K562 (cell line): ENCODE results near the gene VKORC1. TPM values are rescaled to one million over a fixed set of nuclear protein-coding genes. Genes with fewer than 3 reads are reported as not detected.

Source experiments
- ADNP ChIP-seq: fragments of 200-800 bp; sonication (Bioruptor generic); IDR thresholded peaks from 2 replicates; pipeline ENCODE4 v1.6.1; 2016; ENCODE audit warnings: missing genetic modification characterization, missing compliant biosample characterization
- EHMT2 ChIP-seq: fragments of 450-650 bp; IDR thresholded peaks from 2 replicates; pipeline ENCODE4 v1.6.1; 2018; ENCODE audit warnings: antibody characterized with exemption
- ELF4 ChIP-seq: fragments of 450-650 bp; formaldehyde crosslinking; IDR thresholded peaks from 2 replicates; pipeline ENCODE4 v1.4.0; 2022; ENCODE audit warnings: missing genetic modification characterization
- ESRRB ChIP-seq: fragments of 250-450 bp; sonication (Bioruptor Pico); IDR thresholded peaks from 2 replicates; pipeline ENCODE4 v1.5.0; 2020; ENCODE audit warnings: mild to moderate bottlenecking, moderate library complexity, borderline replicate concordance
- FOXK2 ChIP-seq, 2 experiments: fragments of 450-650 bp; IDR thresholded peaks in 1 of 2; conservative IDR thresholded peaks in 1 of 2; 2 replicates each; pipeline ENCODE4 v1.6.1; 2016; ENCODE audit warnings: low read depth in 2 of 2, mild to moderate bottlenecking in 1 of 2
- MAZ ChIP-seq, 2 experiments: fragments of 450-650 bp in 1 of 2; sonication (generic) in 1 of 2; formaldehyde crosslinking; IDR thresholded peaks in 1 of 2; conservative IDR thresholded peaks in 1 of 2; 2 replicates each; pipeline versions ENCODE4 v1.4.0 to v1.5.0; 2020; ENCODE audit warnings: mild to moderate bottlenecking in 1 of 2, missing genetic modification reagents in 1 of 2
- MCM7 ChIP-seq, 2 experiments: fragments of 450-650 bp; IDR thresholded peaks; 2 replicates each; pipeline ENCODE4 v1.6.1; 2016 to 2018
- NR2C2 ChIP-seq, 2 experiments: fragments of 200-800 bp in 1 of 2; sonication (Bioruptor generic) in 1 of 2; sonication (generic) in 1 of 2; formaldehyde crosslinking in 1 of 2; IDR thresholded peaks; 2 replicates each; pipeline versions ENCODE4 v1.6.1 to v1.8.0; 2016 to 2022; ENCODE audit warnings: mild to moderate bottlenecking in 1 of 2, missing compliant biosample characterization in 1 of 2, missing genetic modification characterization in 1 of 2, missing genetic modification reagents in 1 of 2
- SMARCA5 ChIP-seq: fragments of 450-650 bp; IDR thresholded peaks from 2 replicates; pipeline ENCODE4 v1.6.1; 2016
- SP1 ChIP-seq: sonication (generic); formaldehyde crosslinking; IDR thresholded peaks from 2 replicates; pipeline ENCODE4 v1.8.1; 2022; ENCODE audit warnings: mild to moderate bottlenecking, missing genetic modification reagents
- ZNF282 ChIP-seq: sonication (generic); formaldehyde crosslinking; IDR thresholded peaks from 2 replicates; pipeline ENCODE4 v1.8.1; 2023; ENCODE audit warnings: missing genetic modification reagents
- ZNF324 ChIP-seq: fragments of 250-450 bp; sonication (Bioruptor Pico); IDR thresholded peaks from 2 replicates; pipeline ENCODE4 v1.4.0; 2020; ENCODE audit warnings: mild to moderate bottlenecking
- polyA plus RNA-seq, 8 experiments: library from polyadenylated mRNA; depleted of rRNA in 4 of 8; stranded (reverse) in 5 of 8; unstranded in 3 of 8; fragments of >200 nt; fragmentation: Nextera tagmentation in 2 of 8; fragmentation: Illumina TruSeq in 1 of 8; extraction: Ambion mirVana in 2 of 8; extraction: Trizol in 1 of 8; gene quantifications; 2 replicates each; pipeline versions ENCODE4 v1.2.1 to v1.2.3, GENCODE V29; 2011 to 2014; ENCODE audit warnings: inconsistent platforms in 1 of 8, missing spikeins in 1 of 8
- total RNA-seq, 7 experiments: library from RNA; depleted of rRNA in 6 of 7; stranded (reverse); fragments of >200 nt in 6 of 7; fragmentation: Illumina TruSeq in 2 of 7; extraction: Trizol in 2 of 7; gene quantifications; 2 replicates each; pipeline versions ENCODE4 v1.2.1 to v1.2.3, GENCODE V29; 2011 to 2021; ENCODE audit warnings: low replicate concordance in 1 of 7
- TF ChIP-seq, protein P1 (sequence below): fragments of 250-450 bp; sonication (Bioruptor Pico); IDR thresholded peaks from 2 replicates; pipeline ENCODE4 v1.5.0; 2021
- TF ChIP-seq, protein P2 (sequence below): sonication (generic); formaldehyde crosslinking; IDR thresholded peaks from 2 replicates; pipeline ENCODE4 v1.8.1; 2023; ENCODE audit warnings: mild to moderate bottlenecking, missing genetic modification reagents
- TF ChIP-seq, protein P3 (sequence below): sonication (generic); formaldehyde crosslinking; IDR thresholded peaks from 2 replicates; pipeline ENCODE4 v1.8.1; 2023; ENCODE audit warnings: mild to moderate bottlenecking, missing genetic modification reagents, moderate library complexity
- TF ChIP-seq, protein P4 (sequence below): conservative IDR thresholded peaks from 2 replicates; pipeline ENCODE4 v1.6.1; 2011; ENCODE audit warnings: low read depth, mild to moderate bottlenecking, low read length; ENCODE audit not compliant: control insufficient read depth
- TF ChIP-seq, protein P5 (sequence below): sonication (generic); formaldehyde crosslinking; IDR thresholded peaks from 2 replicates; pipeline ENCODE4 v1.8.1; 2023; ENCODE audit warnings: missing genetic modification reagents, mild to moderate bottlenecking, borderline replicate concordance

The VKORC1 gene
- total and polyA plus RNA-seq, 9 of the 15 experiments (the other 6 are each of a cell fraction or from before 2014, with no cell fraction given) = 30.0 to 119 (median 62.1) TPM

DNA sequence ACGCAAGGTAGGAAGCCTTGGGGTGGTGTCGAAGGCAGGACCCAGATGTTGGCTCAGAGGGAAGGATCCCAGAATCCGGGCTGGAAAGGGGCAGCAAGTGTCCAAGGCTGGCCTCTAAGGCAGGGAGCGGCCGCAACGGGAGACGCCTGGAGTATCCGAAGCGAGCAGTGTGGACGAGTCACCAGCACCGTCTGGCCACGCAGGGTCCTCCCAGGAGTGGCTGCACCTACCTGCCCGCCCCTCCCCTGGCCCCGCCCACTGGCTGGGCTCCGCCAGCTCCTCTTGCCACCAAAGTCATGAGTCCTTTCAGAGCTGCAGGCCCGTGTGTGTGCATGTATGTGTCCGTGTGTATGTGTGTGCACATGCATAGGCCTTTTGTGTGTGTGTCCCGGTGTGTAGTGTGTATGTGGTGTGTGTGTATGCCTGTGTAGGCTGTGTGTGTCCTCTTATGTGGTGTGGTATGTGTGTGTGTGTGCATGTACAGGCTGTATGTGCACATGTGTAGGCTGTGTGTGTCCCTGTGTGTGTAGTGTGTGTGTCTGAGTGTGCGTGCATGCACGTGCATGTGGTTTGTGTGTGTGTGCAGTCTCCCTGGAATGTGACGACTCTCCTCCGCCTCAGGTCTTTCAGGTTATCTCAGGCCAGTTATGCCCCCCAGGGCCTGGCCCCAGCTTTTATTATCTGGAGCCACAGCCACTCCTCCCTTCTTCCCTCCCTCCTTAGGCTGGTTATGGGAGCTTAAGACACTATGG lies 41.1 kb upstream of the VKORC1 start, which contains the start of gene PRSS8 (continued):
- TF ChIP-seq NR2C2 (CRISPR knock-in tag; IDR thresholded peaks at IDR 0.05) (peak; percentile 41; the same call in 1 of the 2 replicates), NR2C2 (tag; IDR thresholded peaks at IDR 0.05) (no peak), ADNP (tag) (no peak), SP1 (CRISPR knock-in tag) (0 out of 2 replicates have a peak, but pooled peaks have one; percentile 29), ESRRB (no peak), EHMT2 (peak; percentile 27; the same call in 1 of the 2 replicates), ZNF282 (CRISPR knock-in tag) (no peak), ZNF324 (no peak), MCM7 (IDR thresholded peaks at IDR 0.05) (0 out of 4 replicates have a peak, but pooled peaks of 1 of the 2 experiments have one; percentile 39), SMARCA5 (peak; percentile 89), MAZ (CRISPR knock-in tag; conservative IDR thresholded peaks at IDR 0.05 in 1 of 2, IDR thresholded peaks at IDR 0.05 in 1 of 2) (peak in 1 of 2 experiments; percentile 38; a peak in 1 of 4 replicates), FOXK2 (conservative IDR thresholded peaks at IDR 0.05 in 1 of 2, IDR thresholded peaks at IDR 0.05 in 1 of 2; ENCODE audit: low read depth in 2 of 2) (peak in 1 of 2 experiments; percentile 44; a peak in 1 of 4 replicates), ELF4 (CRISPR knock-in tag) (peak; percentile 87; the same call in 1 of the 2 replicates)
- TF ChIP-seq, protein P1, sequence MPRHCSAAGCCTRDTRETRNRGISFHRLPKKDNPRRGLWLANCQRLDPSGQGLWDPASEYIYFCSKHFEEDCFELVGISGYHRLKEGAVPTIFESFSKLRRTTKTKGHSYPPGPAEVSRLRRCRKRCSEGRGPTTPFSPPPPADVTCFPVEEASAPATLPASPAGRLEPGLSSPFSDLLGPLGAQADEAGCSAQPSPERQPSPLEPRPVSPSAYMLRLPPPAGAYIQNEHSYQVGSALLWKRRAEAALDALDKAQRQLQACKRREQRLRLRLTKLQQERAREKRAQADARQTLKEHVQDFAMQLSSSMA (CRISPR knock-in tag) = no peak
- TF ChIP-seq, protein P2, sequence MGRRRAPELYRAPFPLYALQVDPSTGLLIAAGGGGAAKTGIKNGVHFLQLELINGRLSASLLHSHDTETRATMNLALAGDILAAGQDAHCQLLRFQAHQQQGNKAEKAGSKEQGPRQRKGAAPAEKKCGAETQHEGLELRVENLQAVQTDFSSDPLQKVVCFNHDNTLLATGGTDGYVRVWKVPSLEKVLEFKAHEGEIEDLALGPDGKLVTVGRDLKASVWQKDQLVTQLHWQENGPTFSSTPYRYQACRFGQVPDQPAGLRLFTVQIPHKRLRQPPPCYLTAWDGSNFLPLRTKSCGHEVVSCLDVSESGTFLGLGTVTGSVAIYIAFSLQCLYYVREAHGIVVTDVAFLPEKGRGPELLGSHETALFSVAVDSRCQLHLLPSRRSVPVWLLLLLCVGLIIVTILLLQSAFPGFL (CRISPR knock-in tag) = no peak
- TF ChIP-seq, protein P3, sequence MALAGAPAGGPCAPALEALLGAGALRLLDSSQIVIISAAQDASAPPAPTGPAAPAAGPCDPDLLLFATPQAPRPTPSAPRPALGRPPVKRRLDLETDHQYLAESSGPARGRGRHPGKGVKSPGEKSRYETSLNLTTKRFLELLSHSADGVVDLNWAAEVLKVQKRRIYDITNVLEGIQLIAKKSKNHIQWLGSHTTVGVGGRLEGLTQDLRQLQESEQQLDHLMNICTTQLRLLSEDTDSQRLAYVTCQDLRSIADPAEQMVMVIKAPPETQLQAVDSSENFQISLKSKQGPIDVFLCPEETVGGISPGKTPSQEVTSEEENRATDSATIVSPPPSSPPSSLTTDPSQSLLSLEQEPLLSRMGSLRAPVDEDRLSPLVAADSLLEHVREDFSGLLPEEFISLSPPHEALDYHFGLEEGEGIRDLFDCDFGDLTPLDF (CRISPR knock-in tag) = no peak
- TF ChIP-seq, protein P4, sequence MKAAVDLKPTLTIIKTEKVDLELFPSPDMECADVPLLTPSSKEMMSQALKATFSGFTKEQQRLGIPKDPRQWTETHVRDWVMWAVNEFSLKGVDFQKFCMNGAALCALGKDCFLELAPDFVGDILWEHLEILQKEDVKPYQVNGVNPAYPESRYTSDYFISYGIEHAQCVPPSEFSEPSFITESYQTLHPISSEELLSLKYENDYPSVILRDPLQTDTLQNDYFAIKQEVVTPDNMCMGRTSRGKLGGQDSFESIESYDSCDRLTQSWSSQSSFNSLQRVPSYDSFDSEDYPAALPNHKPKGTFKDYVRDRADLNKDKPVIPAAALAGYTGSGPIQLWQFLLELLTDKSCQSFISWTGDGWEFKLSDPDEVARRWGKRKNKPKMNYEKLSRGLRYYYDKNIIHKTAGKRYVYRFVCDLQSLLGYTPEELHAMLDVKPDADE = no peak
- TF ChIP-seq, protein P5, sequence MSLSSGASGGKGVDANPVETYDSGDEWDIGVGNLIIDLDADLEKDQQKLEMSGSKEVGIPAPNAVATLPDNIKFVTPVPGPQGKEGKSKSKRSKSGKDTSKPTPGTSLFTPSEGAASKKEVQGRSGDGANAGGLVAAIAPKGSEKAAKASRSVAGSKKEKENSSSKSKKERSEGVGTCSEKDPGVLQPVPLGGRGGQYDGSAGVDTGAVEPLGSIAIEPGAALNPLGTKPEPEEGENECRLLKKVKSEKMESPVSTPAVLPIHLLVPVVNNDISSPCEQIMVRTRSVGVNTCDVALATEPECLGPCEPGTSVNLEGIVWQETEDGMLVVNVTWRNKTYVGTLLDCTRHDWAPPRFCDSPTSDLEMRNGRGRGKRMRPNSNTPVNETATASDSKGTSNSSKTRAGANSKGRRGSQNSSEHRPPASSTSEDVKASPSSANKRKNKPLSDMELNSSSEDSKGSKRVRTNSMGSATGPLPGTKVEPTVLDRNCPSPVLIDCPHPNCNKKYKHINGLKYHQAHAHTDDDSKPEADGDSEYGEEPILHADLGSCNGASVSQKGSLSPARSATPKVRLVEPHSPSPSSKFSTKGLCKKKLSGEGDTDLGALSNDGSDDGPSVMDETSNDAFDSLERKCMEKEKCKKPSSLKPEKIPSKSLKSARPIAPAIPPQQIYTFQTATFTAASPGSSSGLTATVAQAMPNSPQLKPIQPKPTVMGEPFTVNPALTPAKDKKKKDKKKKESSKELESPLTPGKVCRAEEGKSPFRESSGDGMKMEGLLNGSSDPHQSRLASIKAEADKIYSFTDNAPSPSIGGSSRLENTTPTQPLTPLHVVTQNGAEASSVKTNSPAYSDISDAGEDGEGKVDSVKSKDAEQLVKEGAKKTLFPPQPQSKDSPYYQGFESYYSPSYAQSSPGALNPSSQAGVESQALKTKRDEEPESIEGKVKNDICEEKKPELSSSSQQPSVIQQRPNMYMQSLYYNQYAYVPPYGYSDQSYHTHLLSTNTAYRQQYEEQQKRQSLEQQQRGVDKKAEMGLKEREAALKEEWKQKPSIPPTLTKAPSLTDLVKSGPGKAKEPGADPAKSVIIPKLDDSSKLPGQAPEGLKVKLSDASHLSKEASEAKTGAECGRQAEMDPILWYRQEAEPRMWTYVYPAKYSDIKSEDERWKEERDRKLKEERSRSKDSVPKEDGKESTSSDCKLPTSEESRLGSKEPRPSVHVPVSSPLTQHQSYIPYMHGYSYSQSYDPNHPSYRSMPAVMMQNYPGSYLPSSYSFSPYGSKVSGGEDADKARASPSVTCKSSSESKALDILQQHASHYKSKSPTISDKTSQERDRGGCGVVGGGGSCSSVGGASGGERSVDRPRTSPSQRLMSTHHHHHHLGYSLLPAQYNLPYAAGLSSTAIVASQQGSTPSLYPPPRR = peak; percentile 69; the same call in 1 of the 2 replicates
